Measurements from ENCODE around the gene GTPBP6. TPM values are rescaled to one million over a fixed set of nuclear protein-coding genes. Genes with fewer than 3 reads are reported as not detected.
A peak's percentile ranks its signal among the peaks of the same experiment; 100 is the strongest.

Gene GTPBP6
- total RNA-seq, 2 experiments from 2014 or later: 63.4 to 64.6 TPM

GRCh38 chrX:302975-303374, 15.6 kb downstream of the GTPBP6 start:
- no peak for DNase-seq
- H3K27me3 Mint-ChIP-seq (ENCODE audit: low read depth): no peaks in the 10 kb centered on the region
- H3K9me3 Mint-ChIP-seq: no peaks in the 10 kb centered on the region
- no peak overlapping the region for H3K27ac Mint-ChIP-seq
- H3K4me1 Mint-ChIP-seq (ENCODE audit: low read depth): no peaks in the 10 kb centered on the region
- no peak overlapping the region for H3K4me3 Mint-ChIP-seq
- intact Hi-C loops (cut with micrococcal nuclease): no loop called here
- H3K36me3 Mint-ChIP-seq (ENCODE audit: low read depth): peaks cover 49% of the 10 kb centered on the region
- CTCF ChIA-PET: no interaction called here

- H3K9me3 Mint-ChIP-seq: no peaks in the 10 kb centered on the region
- H3K27ac Mint-ChIP-seq: no peak overlapping the region
- H3K4me1 Mint-ChIP-seq (ENCODE audit: low read depth): no peaks in the 10 kb centered on the region
- DNase-seq: no peak
- CTCF ChIA-PET: no interaction called here
- H3K4me3 Mint-ChIP-seq: no peak overlapping the region
- H3K36me3 Mint-ChIP-seq (ENCODE audit: low read depth): peaks cover 44% of the 10 kb centered on the region
- no peaks in the 10 kb centered on the region for H3K27me3 Mint-ChIP-seq (ENCODE audit: low read depth)
- intact Hi-C loops (cut with micrococcal nuclease): no loop called here
Measured at GRCh38 chrX:300334-300733, 18.3 kb downstream of the GTPBP6 start.

GRCh38 chrX:298993-299392, 19.6 kb downstream of the GTPBP6 start:
- CTCF ChIA-PET: no interaction called here
- Mint-ChIP-seq H3K9me3 (no peaks in the 10 kb centered on the region), H3K36me3 (ENCODE audit: low read depth) (peaks cover 38% of the 10 kb centered on the region), H3K27ac (no peak overlapping the region), H3K4me3 (no peak overlapping the region), H3K4me1 (ENCODE audit: low read depth) (no peaks in the 10 kb centered on the region), H3K27me3 (ENCODE audit: low read depth) (no peaks in the 10 kb centered on the region)
- no peak for DNase-seq
- intact Hi-C loops (cut with micrococcal nuclease): no loop called here

- intact Hi-C loops (cut with micrococcal nuclease): no loop called here
- no peak for DNase-seq
- H3K27me3 Mint-ChIP-seq (ENCODE audit: low read depth): no peaks in the 10 kb centered on the region
- H3K27ac Mint-ChIP-seq: no peak overlapping the region
- CTCF ChIA-PET: no interaction called here
- peaks cover 44% of the 10 kb centered on the region for H3K36me3 Mint-ChIP-seq (ENCODE audit: low read depth)
- H3K4me3 Mint-ChIP-seq: no peak overlapping the region
- H3K9me3 Mint-ChIP-seq: no peaks in the 10 kb centered on the region
- H3K4me1 Mint-ChIP-seq (ENCODE audit: low read depth): no peaks in the 10 kb centered on the region
Measured at GRCh38 chrX:295136-295535, 23.5 kb downstream of the GTPBP6 start.

GRCh38 chrX:292900-293897, 25.4 kb downstream of the GTPBP6 start:
- Mint-ChIP-seq H3K4me1 (ENCODE audit: low read depth) (no peaks in the 10 kb centered on the region), H3K9me3 (no peaks in the 10 kb centered on the region), H3K36me3 (ENCODE audit: low read depth) (peaks cover 41% of the 10 kb centered on the region), H3K27me3 (ENCODE audit: low read depth) (no peaks in the 10 kb centered on the region), H3K27ac (no peak overlapping the region), H3K4me3 (no peak overlapping the region)
- no peak for DNase-seq
- CTCF ChIA-PET: no interaction called here
- intact Hi-C loops (cut with micrococcal nuclease): no loop called here

GRCh38 chrX:291411-291901, 27.1 kb downstream of the GTPBP6 start:
- intact Hi-C loops (cut with micrococcal nuclease): no loop called here
- CTCF ChIA-PET: no interaction called here
- Mint-ChIP-seq H3K27ac (no peak overlapping the region), H3K9me3 (no peaks in the 10 kb centered on the region), H3K27me3 (ENCODE audit: low read depth) (no peaks in the 10 kb centered on the region), H3K36me3 (ENCODE audit: low read depth) (peaks cover 40% of the 10 kb centered on the region), H3K4me3 (no peak overlapping the region), H3K4me1 (ENCODE audit: low read depth) (peaks cover 4% of the 10 kb centered on the region)
- no peak for DNase-seq

GRCh38 chrX:290476-291166, 28.0 kb downstream of the GTPBP6 start:
- CTCF ChIA-PET: no interaction called here
- H3K27ac Mint-ChIP-seq: no peak overlapping the region
- intact Hi-C loops (cut with micrococcal nuclease): no loop called here
- H3K4me3 Mint-ChIP-seq: no peak overlapping the region
- H3K27me3 Mint-ChIP-seq (ENCODE audit: low read depth): no peaks in the 10 kb centered on the region
- peaks cover 10% of the 10 kb centered on the region for H3K4me1 Mint-ChIP-seq (ENCODE audit: low read depth)
- no peak for DNase-seq
- peaks cover 44% of the 10 kb centered on the region for H3K36me3 Mint-ChIP-seq (ENCODE audit: low read depth)
- H3K9me3 Mint-ChIP-seq: no peaks in the 10 kb centered on the region

- H3K27ac Mint-ChIP-seq: no peak overlapping the region
- H3K9me3 Mint-ChIP-seq: no peaks in the 10 kb centered on the region
- H3K36me3 Mint-ChIP-seq (ENCODE audit: low read depth): peaks cover 53% of the 10 kb centered on the region
- H3K4me1 Mint-ChIP-seq (ENCODE audit: low read depth): peaks cover 18% of the 10 kb centered on the region
- no peaks in the 10 kb centered on the region for H3K27me3 Mint-ChIP-seq (ENCODE audit: low read depth)
- intact Hi-C loops (cut with micrococcal nuclease): no loop called here
- CTCF ChIA-PET: no interaction called here
- H3K4me3 Mint-ChIP-seq: no peak overlapping the region
- DNase-seq: no peak
Measured at GRCh38 chrX:288561-288991, 30.0 kb downstream of the GTPBP6 start.

GRCh38 chrX:287670-288069, 30.9 kb downstream of the GTPBP6 start:
- Mint-ChIP-seq H3K9me3 (no peaks in the 10 kb centered on the region), H3K4me1 (ENCODE audit: low read depth) (peaks cover 18% of the 10 kb centered on the region), H3K4me3 (no peak overlapping the region), H3K27ac (no peak overlapping the region), H3K27me3 (ENCODE audit: low read depth) (no peaks in the 10 kb centered on the region), H3K36me3 (ENCODE audit: low read depth) (peaks cover 44% of the 10 kb centered on the region)
- CTCF ChIA-PET: no interaction called here
- DNase-seq: no peak
- intact Hi-C loops (cut with micrococcal nuclease): no loop called here

- DNase-seq: no peak
- Mint-ChIP-seq H3K27ac (no peak overlapping the region), H3K4me1 (ENCODE audit: low read depth) (peaks cover 22% of the 10 kb centered on the region), H3K27me3 (ENCODE audit: low read depth) (no peaks in the 10 kb centered on the region), H3K36me3 (ENCODE audit: low read depth) (peaks cover 32% of the 10 kb centered on the region), H3K4me3 (peak overlapping the region; percentile 96), H3K9me3 (no peaks in the 10 kb centered on the region)
- CTCF ChIA-PET: no interaction called here
- intact Hi-C loops (cut with micrococcal nuclease): no loop called here
Measured at GRCh38 chrX:285076-285677, 33.4 kb downstream of the GTPBP6 start.

GRCh38 chrX:283115-283845, 35.3 kb downstream of the GTPBP6 start:
- peak; percentile 96 for DNase-seq
- Mint-ChIP-seq H3K36me3 (ENCODE audit: low read depth) (peaks cover 27% of the 10 kb centered on the region), H3K27me3 (ENCODE audit: low read depth) (no peaks in the 10 kb centered on the region), H3K4me3 (peak overlapping the region; percentile 96), H3K4me1 (ENCODE audit: low read depth) (peaks cover 34% of the 10 kb centered on the region), H3K27ac (peak overlapping the region; percentile 98), H3K9me3 (no peaks in the 10 kb centered on the region)
- intact Hi-C loops (cut with micrococcal nuclease): loop anchor here (1.0 to 2.0 kb wide), 2 partner anchors 35 to 104 kb away; partner anchors contain the start of genes GTPBP6 and PPP2R3B
- CTCF ChIA-PET: no interaction called here
